ENCODE measurements around the gene PHLPP1. TPM values are rescaled to one million over a fixed set of nuclear protein-coding genes. Genes with fewer than 3 reads are reported as not detected.

PHLPP1 gene
- total and polyA plus RNA-seq, 9 of the 15 experiments (the other 6 are each of a cell fraction or from before 2014, with no cell fraction given), result 0.56 to 9.0 (median 4.5) TPM

DNA sequence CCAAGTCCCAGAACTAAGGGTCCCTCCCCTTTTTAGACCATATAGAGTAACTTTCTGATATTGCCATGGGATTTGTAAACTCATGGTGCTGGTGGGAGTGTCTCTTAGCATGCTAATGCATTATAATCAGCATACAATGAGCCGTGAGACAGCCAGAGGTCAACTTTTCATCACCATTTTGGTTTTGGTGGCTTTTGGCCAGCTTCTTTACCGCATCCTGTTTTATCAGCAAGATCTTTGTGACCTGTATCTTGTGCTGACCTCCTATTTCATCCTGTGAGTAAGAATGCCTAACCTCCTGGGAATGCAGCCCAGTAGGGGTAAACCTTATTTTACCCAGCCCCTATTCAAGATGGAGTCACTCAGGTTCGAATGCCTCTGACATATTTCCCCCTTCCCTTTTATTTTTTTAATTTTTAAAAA is 148.2 kb downstream of the PHLPP1 start (continued):
- TF ChIP-seq, protein P1, sequence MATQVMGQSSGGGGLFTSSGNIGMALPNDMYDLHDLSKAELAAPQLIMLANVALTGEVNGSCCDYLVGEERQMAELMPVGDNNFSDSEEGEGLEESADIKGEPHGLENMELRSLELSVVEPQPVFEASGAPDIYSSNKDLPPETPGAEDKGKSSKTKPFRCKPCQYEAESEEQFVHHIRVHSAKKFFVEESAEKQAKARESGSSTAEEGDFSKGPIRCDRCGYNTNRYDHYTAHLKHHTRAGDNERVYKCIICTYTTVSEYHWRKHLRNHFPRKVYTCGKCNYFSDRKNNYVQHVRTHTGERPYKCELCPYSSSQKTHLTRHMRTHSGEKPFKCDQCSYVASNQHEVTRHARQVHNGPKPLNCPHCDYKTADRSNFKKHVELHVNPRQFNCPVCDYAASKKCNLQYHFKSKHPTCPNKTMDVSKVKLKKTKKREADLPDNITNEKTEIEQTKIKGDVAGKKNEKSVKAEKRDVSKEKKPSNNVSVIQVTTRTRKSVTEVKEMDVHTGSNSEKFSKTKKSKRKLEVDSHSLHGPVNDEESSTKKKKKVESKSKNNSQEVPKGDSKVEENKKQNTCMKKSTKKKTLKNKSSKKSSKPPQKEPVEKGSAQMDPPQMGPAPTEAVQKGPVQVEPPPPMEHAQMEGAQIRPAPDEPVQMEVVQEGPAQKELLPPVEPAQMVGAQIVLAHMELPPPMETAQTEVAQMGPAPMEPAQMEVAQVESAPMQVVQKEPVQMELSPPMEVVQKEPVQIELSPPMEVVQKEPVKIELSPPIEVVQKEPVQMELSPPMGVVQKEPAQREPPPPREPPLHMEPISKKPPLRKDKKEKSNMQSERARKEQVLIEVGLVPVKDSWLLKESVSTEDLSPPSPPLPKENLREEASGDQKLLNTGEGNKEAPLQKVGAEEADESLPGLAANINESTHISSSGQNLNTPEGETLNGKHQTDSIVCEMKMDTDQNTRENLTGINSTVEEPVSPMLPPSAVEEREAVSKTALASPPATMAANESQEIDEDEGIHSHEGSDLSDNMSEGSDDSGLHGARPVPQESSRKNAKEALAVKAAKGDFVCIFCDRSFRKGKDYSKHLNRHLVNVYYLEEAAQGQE (IDR thresholded peaks at IDR 0.05; ENCODE audit: borderline replicate concordance), result no peak
- TF ChIP-seq, protein P1 (CRISPR knock-in tag; IDR thresholded peaks at IDR 0.05; ENCODE audit: low read depth), result no peak
- 0 out of 2 replicates have a peak, but pooled peaks have one; percentile 6 for TF ChIP-seq NFIC (IDR thresholded peaks at IDR 0.05)
- TF ChIP-seq, protein P2, sequence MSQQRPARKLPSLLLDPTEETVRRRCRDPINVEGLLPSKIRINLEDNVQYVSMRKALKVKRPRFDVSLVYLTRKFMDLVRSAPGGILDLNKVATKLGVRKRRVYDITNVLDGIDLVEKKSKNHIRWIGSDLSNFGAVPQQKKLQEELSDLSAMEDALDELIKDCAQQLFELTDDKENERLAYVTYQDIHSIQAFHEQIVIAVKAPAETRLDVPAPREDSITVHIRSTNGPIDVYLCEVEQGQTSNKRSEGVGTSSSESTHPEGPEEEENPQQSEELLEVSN (IDR thresholded peaks at IDR 0.05; ENCODE audit: borderline replicate concordance in 1 of 2, extremely low read depth in 1 of 2, insufficient read depth in 1 of 2, insufficient read length in 1 of 2, low read depth in 1 of 2, low read length in 1 of 2, poor library complexity in 1 of 2, severe bottlenecking in 1 of 2), result no peak
- TF ChIP-seq, protein P3, sequence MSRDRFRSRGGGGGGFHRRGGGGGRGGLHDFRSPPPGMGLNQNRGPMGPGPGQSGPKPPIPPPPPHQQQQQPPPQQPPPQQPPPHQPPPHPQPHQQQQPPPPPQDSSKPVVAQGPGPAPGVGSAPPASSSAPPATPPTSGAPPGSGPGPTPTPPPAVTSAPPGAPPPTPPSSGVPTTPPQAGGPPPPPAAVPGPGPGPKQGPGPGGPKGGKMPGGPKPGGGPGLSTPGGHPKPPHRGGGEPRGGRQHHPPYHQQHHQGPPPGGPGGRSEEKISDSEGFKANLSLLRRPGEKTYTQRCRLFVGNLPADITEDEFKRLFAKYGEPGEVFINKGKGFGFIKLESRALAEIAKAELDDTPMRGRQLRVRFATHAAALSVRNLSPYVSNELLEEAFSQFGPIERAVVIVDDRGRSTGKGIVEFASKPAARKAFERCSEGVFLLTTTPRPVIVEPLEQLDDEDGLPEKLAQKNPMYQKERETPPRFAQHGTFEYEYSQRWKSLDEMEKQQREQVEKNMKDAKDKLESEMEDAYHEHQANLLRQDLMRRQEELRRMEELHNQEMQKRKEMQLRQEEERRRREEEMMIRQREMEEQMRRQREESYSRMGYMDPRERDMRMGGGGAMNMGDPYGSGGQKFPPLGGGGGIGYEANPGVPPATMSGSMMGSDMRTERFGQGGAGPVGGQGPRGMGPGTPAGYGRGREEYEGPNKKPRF (IDR thresholded peaks at IDR 0.05; ENCODE audit: low read depth, low read length), result no peak
- peak; percentile 83 for TF ChIP-seq ZNF175 (CRISPR knock-in tag; IDR thresholded peaks at IDR 0.05; ENCODE audit: low read depth)
- TF ChIP-seq SLC30A9 (CRISPR knock-in tag; IDR thresholded peaks at IDR 0.05), result no peak
- TF ChIP-seq, protein P4, sequence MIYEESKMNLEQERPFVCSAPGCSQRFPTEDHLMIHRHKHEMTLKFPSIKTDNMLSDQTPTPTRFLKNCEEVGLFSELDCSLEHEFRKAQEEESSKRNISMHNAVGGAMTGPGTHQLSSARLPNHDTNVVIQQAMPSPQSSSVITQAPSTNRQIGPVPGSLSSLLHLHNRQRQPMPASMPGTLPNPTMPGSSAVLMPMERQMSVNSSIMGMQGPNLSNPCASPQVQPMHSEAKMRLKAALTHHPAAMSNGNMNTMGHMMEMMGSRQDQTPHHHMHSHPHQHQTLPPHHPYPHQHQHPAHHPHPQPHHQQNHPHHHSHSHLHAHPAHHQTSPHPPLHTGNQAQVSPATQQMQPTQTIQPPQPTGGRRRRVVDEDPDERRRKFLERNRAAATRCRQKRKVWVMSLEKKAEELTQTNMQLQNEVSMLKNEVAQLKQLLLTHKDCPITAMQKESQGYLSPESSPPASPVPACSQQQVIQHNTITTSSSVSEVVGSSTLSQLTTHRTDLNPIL (CRISPR knock-in tag; IDR thresholded peaks at IDR 0.05), result no peak
- TF ChIP-seq, protein P5, sequence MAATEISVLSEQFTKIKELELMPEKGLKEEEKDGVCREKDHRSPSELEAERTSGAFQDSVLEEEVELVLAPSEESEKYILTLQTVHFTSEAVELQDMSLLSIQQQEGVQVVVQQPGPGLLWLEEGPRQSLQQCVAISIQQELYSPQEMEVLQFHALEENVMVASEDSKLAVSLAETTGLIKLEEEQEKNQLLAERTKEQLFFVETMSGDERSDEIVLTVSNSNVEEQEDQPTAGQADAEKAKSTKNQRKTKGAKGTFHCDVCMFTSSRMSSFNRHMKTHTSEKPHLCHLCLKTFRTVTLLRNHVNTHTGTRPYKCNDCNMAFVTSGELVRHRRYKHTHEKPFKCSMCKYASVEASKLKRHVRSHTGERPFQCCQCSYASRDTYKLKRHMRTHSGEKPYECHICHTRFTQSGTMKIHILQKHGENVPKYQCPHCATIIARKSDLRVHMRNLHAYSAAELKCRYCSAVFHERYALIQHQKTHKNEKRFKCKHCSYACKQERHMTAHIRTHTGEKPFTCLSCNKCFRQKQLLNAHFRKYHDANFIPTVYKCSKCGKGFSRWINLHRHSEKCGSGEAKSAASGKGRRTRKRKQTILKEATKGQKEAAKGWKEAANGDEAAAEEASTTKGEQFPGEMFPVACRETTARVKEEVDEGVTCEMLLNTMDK (IDR thresholded peaks at IDR 0.05; ENCODE audit: borderline replicate concordance, insufficient read depth, low read depth, low read length, poor library complexity, severe bottlenecking), result no peak
- peak; percentile 70 for TF ChIP-seq ZNF239 (CRISPR knock-in tag; IDR thresholded peaks at IDR 0.05)
- TF ChIP-seq KAT8 (IDR thresholded peaks at IDR 0.05; ENCODE audit: low read depth), result no peak
- no peak for TF ChIP-seq NR2F6 (CRISPR knock-in tag; IDR thresholded peaks at IDR 0.05)
